ENCODE measurements around the gene ELP1. TPM values are rescaled to one million over a fixed set of nuclear protein-coding genes. Genes with fewer than 3 reads are reported as not detected.

The ELP1 gene
- total and polyA plus RNA-seq, 2 of the 4 experiments (the other 2 are of a cell fraction) = 20.0 to 43.2 TPM

DNA sequence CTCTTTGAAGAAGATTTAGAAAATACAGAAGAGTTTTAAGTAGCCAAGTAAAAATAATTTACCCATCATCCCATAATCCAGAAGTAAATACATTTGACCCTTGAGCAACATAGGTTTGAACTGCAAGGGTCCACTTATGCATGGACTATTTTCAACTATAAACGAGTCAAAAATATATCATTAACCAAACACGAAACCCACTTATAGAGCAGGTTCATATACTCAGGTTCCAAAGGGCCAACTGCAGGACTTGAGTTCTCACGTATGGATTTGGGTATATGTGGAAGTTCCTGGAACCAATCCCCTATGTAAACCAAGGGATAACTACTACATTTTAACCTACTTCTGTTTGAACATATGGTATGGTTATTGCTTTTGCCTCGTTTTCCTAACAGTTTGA is 6.1 kb upstream of the ELP1 start:
- dilution Hi-C loops (cut with HindIII; ENCODE audit: low sequenced_read_pairs, unreplicated experiment) = no loop called here
- peaks cover 6% of the 10 kb centered on the region for H3K36me3 ChIP-seq (ENCODE audit: control insufficient read depth, insufficient read depth, low read length)
- POLR2A ChIA-PET (ENCODE audit: unreplicated experiment) = no interaction called here

More for the DNA sequence above, 6.1 kb upstream of the ELP1 start:
- H3K9me1 ChIP-seq (ENCODE audit: insufficient read depth, low read length) = no peaks in the 10 kb centered on the region
- H3K27ac ChIP-seq (ENCODE audit: insufficient read depth, low read length) = no peak overlapping the region
- in situ Hi-C loops (cut with MboI; ENCODE audit: low sequenced_read_pairs) = no loop called here
- H4K8ac ChIP-seq (ENCODE audit: low read depth in 2 of 2, low read length in 2 of 2) = no peak overlapping the region
- H3K27me3 ChIP-seq (ENCODE audit: control insufficient read depth, insufficient read depth, low read length) = no peaks in the 10 kb centered on the region
- TF ChIP-seq, protein P1, sequence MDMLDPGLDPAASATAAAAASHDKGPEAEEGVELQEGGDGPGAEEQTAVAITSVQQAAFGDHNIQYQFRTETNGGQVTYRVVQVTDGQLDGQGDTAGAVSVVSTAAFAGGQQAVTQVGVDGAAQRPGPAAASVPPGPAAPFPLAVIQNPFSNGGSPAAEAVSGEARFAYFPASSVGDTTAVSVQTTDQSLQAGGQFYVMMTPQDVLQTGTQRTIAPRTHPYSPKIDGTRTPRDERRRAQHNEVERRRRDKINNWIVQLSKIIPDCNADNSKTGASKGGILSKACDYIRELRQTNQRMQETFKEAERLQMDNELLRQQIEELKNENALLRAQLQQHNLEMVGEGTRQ (IDR thresholded peaks at IDR 0.05; ENCODE audit: low read depth, low read length) = no peak
- TF ChIP-seq MAZ (IDR thresholded peaks at IDR 0.05; ENCODE audit: borderline replicate concordance, low read depth, low read length) = no peak
- no peak for TF ChIP-seq RAD21 (IDR thresholded peaks at IDR 0.05; ENCODE audit: low read length)
- no peak overlapping the region for H4K91ac ChIP-seq (ENCODE audit: insufficient read depth, low read depth, low read length)
- intact Hi-C loops (cut with micrococcal nuclease) = no loop called here
- no peak overlapping the region for H2BK20ac ChIP-seq (ENCODE audit: low read depth, low read length)
- no peak overlapping the region for H2BK15ac ChIP-seq (ENCODE audit: low read depth, low read length)
- H2AK5ac ChIP-seq (ENCODE audit: low read depth, low read length) = no peak overlapping the region
- no peak overlapping the region for H3K4me2 ChIP-seq (ENCODE audit: low read depth, low read length)
- no peaks in the 10 kb centered on the region for H3K4me1 ChIP-seq (ENCODE audit: control insufficient read depth, insufficient read depth, low read length)
- H2BK5ac ChIP-seq (ENCODE audit: low read depth, low read length, poor library complexity, severe bottlenecking) = no peak overlapping the region
- CTCF ChIA-PET = interaction anchor here (1.3 kb wide), 1 partner anchor 14 kb away, joined by 4 read pairs; no protein-coding TSS in a partner anchor
- H4K5ac ChIP-seq (ENCODE audit: low read depth, low read length) = no peak overlapping the region
- no peaks in the 10 kb centered on the region for H4K20me1 ChIP-seq (ENCODE audit: insufficient read depth, low read length)
- no peak overlapping the region for H2AFZ ChIP-seq (replicated peaks; ENCODE audit: low read length, poor library complexity)
- no peak overlapping the region for H2AK9ac ChIP-seq (replicated peaks; ENCODE audit: low read depth, low read length, poor library complexity)
- DNase-seq (no peak), ATAC-seq (ENCODE audit: low read depth) (no peak)
- H3K9me3 ChIP-seq (ENCODE audit: control insufficient read depth, insufficient read depth, low read length) = no peaks in the 10 kb centered on the region
- H3K9ac ChIP-seq (ENCODE audit: low read depth, low read length) = no peak overlapping the region
- H3K79me1 ChIP-seq (ENCODE audit: low read depth in 1 of 2, low read length in 2 of 2) = peaks cover 0 to 11% of the 10 kb centered on the region in 2 experiments; a peak in 2 of 4 replicates
- no peak overlapping the region for H3K14ac ChIP-seq (replicated peaks; ENCODE audit: low read depth, low read length)
- no peak overlapping the region for H2BK120ac ChIP-seq (ENCODE audit: low read depth, low read length)
- BruUV-seq (replicated peaks) = TSS peak; percentile 73
- H3K18ac ChIP-seq (ENCODE audit: low read depth, low read length) = no peak overlapping the region
- no CpG with 5 or more reads among the region's 4 CpGs for WGBS, 2 experiments (ENCODE audit: extremely low coverage in 2 of 2, insufficient read length in 1 of 2)
- no peak overlapping the region for H3K4ac ChIP-seq (ENCODE audit: low read depth, low read length)
- H3K23ac ChIP-seq (ENCODE audit: low read depth, low read length) = no peak overlapping the region
- no peak overlapping the region for H3K4me3 ChIP-seq (ENCODE audit: insufficient read depth, low read depth, low read length)
- no peak overlapping the region for H3K56ac ChIP-seq (ENCODE audit: extremely low read depth, insufficient read depth, low read length)
